Measurements from ENCODE around the gene TTLL3. TPM values are rescaled to one million over a fixed set of nuclear protein-coding genes. Genes with fewer than 3 reads are reported as not detected.

The TTLL3 gene
- total RNA-seq, 1 experiment from 2014 or later: 15.7 TPM

DNA sequence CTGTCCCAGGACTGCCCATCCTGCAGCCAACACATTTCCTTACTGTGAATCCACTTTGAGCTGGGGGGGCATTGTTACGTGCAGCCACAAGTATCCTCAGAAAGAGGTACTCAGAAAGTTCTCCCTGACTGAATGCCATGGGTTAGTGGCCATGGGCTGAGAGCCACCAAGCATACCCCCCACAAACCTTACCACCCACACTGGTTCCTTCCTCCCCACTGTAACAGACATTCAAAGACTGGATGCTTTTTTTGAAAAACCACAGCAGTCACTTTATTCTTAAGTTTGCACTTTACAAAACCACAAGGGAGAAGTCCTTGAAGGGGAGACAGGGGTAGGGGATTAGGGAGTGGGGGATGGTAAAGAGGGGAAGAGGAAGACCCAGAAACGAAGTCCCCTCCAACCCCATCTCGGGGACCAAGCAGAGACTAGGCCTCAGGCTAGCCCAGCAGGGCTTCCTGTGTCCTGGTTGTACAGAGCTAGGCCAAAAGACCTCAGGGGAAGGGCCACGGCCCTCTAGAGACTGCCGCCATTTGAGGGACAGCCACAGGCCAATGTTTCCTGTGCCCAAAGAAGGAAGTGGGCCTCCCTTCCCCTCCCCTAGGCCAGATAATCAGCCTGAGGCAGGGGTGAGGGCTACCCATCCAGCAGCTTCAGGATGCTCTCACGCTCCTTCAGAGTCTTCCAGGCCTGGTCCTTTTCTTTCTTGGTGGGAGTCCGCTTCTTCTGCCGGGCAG lies 30.2 kb upstream of the TTLL3 start:
- Histone ChIP-seq H3K27me3 (ENCODE audit: control insufficient read depth, insufficient read depth, low read length) (no peaks in the 10 kb centered on the region), H3K4me3 (ENCODE audit: low read depth in 2 of 2, low read length in 2 of 2) (no peak overlapping the region), H3K36me3 (ENCODE audit: control insufficient read depth, insufficient read depth, low read length) (no peaks in the 10 kb centered on the region), H3K4me1 (ENCODE audit: control insufficient read depth, insufficient read depth, low read length) (no peaks in the 10 kb centered on the region), H3K9me3 (ENCODE audit: control insufficient read depth, insufficient read depth, low read depth, low read length) (no peaks in the 10 kb centered on the region), H3K27ac (ENCODE audit: low read length) (no peak overlapping the region)
- ChIA-PET CTCF (no interaction called here), POLR2A (interaction anchor here (0.6 kb wide), 1 partner anchor 13 kb away, joined by 3 read pairs; the partner anchor contains the start of gene ARPC4)
- DNase-seq (ENCODE audit: low read depth, low spot score) (no peak), ATAC-seq (0 out of 2 replicates have a peak, but pooled peaks have one; percentile 19)
- BruUV-seq (replicated peaks): TSS peak; percentile 67
- intact Hi-C loops (cut with micrococcal nuclease; ENCODE audit: unreplicated experiment): no loop called here
- no peak for TF ChIP-seq POLR2AphosphoS5 (IDR thresholded peaks at IDR 0.05; ENCODE audit: low read depth, low read length)
- no peak for TF ChIP-seq SIN3A (IDR thresholded peaks at IDR 0.05; ENCODE audit: borderline replicate concordance, insufficient read depth, low read depth, low read length)
- TF ChIP-seq, protein P1, sequence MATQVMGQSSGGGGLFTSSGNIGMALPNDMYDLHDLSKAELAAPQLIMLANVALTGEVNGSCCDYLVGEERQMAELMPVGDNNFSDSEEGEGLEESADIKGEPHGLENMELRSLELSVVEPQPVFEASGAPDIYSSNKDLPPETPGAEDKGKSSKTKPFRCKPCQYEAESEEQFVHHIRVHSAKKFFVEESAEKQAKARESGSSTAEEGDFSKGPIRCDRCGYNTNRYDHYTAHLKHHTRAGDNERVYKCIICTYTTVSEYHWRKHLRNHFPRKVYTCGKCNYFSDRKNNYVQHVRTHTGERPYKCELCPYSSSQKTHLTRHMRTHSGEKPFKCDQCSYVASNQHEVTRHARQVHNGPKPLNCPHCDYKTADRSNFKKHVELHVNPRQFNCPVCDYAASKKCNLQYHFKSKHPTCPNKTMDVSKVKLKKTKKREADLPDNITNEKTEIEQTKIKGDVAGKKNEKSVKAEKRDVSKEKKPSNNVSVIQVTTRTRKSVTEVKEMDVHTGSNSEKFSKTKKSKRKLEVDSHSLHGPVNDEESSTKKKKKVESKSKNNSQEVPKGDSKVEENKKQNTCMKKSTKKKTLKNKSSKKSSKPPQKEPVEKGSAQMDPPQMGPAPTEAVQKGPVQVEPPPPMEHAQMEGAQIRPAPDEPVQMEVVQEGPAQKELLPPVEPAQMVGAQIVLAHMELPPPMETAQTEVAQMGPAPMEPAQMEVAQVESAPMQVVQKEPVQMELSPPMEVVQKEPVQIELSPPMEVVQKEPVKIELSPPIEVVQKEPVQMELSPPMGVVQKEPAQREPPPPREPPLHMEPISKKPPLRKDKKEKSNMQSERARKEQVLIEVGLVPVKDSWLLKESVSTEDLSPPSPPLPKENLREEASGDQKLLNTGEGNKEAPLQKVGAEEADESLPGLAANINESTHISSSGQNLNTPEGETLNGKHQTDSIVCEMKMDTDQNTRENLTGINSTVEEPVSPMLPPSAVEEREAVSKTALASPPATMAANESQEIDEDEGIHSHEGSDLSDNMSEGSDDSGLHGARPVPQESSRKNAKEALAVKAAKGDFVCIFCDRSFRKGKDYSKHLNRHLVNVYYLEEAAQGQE (IDR thresholded peaks at IDR 0.05; ENCODE audit: insufficient read depth in 1 of 2, low read depth in 2 of 2, low read length in 1 of 2): no peak
- no peak for TF ChIP-seq TCF7L2 (IDR thresholded peaks at IDR 0.05; ENCODE audit: low read depth, low read length)
- TF ChIP-seq, protein P2, sequence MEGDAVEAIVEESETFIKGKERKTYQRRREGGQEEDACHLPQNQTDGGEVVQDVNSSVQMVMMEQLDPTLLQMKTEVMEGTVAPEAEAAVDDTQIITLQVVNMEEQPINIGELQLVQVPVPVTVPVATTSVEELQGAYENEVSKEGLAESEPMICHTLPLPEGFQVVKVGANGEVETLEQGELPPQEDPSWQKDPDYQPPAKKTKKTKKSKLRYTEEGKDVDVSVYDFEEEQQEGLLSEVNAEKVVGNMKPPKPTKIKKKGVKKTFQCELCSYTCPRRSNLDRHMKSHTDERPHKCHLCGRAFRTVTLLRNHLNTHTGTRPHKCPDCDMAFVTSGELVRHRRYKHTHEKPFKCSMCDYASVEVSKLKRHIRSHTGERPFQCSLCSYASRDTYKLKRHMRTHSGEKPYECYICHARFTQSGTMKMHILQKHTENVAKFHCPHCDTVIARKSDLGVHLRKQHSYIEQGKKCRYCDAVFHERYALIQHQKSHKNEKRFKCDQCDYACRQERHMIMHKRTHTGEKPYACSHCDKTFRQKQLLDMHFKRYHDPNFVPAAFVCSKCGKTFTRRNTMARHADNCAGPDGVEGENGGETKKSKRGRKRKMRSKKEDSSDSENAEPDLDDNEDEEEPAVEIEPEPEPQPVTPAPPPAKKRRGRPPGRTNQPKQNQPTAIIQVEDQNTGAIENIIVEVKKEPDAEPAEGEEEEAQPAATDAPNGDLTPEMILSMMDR (IDR thresholded peaks at IDR 0.05): no peak
- in situ Hi-C loops (cut with HindIII; ENCODE audit: low pct_unique_long_range_greater_than_20kb, low sequenced_read_pairs): no loop called here

DNA sequence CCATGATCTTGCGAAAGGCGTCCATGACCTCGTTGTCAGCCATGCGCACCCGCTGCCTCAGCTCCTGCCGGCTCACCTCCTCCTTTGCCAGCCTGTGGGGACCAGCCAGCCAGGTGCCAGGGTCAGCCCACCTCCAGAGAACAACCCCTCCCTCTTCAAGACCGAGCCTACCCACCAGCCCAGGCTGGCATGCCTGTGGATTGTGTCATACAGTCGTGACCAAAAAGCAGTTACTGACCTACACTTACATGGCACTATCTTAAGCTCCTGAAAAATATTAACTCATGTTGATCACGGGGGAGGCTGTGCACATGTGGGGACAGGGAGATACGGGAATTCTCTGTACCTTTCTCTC lies 29.6 kb upstream of the TTLL3 start:
- ChIA-PET CTCF (no interaction called here), POLR2A (interaction anchor here (0.6 kb wide), 1 partner anchor 13 kb away, joined by 3 read pairs; the partner anchor contains the start of gene ARPC4)
- intact Hi-C loops (cut with micrococcal nuclease; ENCODE audit: unreplicated experiment): no loop called here
- DNase-seq (ENCODE audit: low read depth, low spot score) (no peak), ATAC-seq (no peak)
- H3K4me1 ChIP-seq (ENCODE audit: control insufficient read depth, insufficient read depth, low read length): no peaks in the 10 kb centered on the region
- no peak overlapping the region for H3K27ac ChIP-seq (ENCODE audit: low read length)
- H3K9me3 ChIP-seq (ENCODE audit: control insufficient read depth, insufficient read depth, low read depth, low read length): no peaks in the 10 kb centered on the region
- in situ Hi-C loops (cut with HindIII; ENCODE audit: low pct_unique_long_range_greater_than_20kb, low sequenced_read_pairs): no loop called here
- no peaks in the 10 kb centered on the region for H3K36me3 ChIP-seq (ENCODE audit: control insufficient read depth, insufficient read depth, low read length)
- TF ChIP-seq, protein P1 (IDR thresholded peaks at IDR 0.05; ENCODE audit: insufficient read depth in 1 of 2, low read depth in 2 of 2, low read length in 1 of 2): no peak
- no peak for TF ChIP-seq POLR2AphosphoS5 (IDR thresholded peaks at IDR 0.05; ENCODE audit: low read depth, low read length)
- TF ChIP-seq TCF7L2 (IDR thresholded peaks at IDR 0.05; ENCODE audit: low read depth, low read length): no peak
- TF ChIP-seq, protein P2 (IDR thresholded peaks at IDR 0.05): no peak
- no peak for TF ChIP-seq SIN3A (IDR thresholded peaks at IDR 0.05; ENCODE audit: borderline replicate concordance, insufficient read depth, low read depth, low read length)
- H3K27me3 ChIP-seq (ENCODE audit: control insufficient read depth, insufficient read depth, low read length): no peaks in the 10 kb centered on the region
- no TSS peak for BruUV-seq (replicated peaks)
- no peak overlapping the region for H3K4me3 ChIP-seq (ENCODE audit: low read depth in 2 of 2, low read length in 2 of 2)
